ENCODE measurements around the gene FBXL13.
"Not testable (repeated sequence)": the region's sequence is repeated elsewhere in the genome, so short reads cannot be mapped to it uniquely, and the experiment has no call there.

Gene FBXL13

GRCh38 chr7:103023578-103023977 lies 51.0 kb downstream of the FBXL13 start:
- DNase-seq (ENCODE audit: low read depth): not testable (repeated sequence)

DNA sequence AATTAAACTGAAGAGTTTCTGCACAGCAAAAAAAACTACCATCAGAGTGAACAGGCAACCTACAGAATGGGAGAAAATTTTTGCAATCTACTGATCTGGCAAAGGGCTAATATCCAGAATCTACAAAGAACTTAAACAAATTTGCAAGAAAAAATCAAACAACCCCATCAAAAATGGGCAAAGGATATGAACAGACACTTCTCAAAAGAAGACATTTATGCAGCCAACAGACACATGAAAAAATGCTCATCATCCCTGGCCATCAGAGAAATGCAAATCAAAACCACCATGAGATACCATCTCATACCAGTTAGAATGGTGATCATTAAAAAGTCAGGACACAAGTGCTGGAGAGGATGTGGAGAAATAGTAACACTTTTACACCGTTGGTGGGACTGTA lies 53.1 kb downstream of the FBXL13 start:
- DNase-seq (ENCODE audit: low read depth): not testable (repeated sequence)

- not testable (repeated sequence) for DNase-seq (ENCODE audit: low read depth)
These were observed 53.7 kb downstream of the FBXL13 start for GRCh38 chr7:103020876-103021275.

- DNase-seq (ENCODE audit: low read depth): not testable (repeated sequence)
These were observed 56.3 kb downstream of the FBXL13 start for GRCh38 chr7:103018295-103018694.

- DNase-seq (ENCODE audit: low read depth): no peak
These were observed 62.9 kb downstream of the FBXL13 start for GRCh38 chr7:103011650-103012049.

GRCh38 chr7:103010211-103010610 lies 64.4 kb downstream of the FBXL13 start:
- DNase-seq (ENCODE audit: low read depth): no peak

- no peak for DNase-seq (ENCODE audit: low read depth)
These were observed 65.0 kb downstream of the FBXL13 start for GRCh38 chr7:103009466-103010185.

DNA sequence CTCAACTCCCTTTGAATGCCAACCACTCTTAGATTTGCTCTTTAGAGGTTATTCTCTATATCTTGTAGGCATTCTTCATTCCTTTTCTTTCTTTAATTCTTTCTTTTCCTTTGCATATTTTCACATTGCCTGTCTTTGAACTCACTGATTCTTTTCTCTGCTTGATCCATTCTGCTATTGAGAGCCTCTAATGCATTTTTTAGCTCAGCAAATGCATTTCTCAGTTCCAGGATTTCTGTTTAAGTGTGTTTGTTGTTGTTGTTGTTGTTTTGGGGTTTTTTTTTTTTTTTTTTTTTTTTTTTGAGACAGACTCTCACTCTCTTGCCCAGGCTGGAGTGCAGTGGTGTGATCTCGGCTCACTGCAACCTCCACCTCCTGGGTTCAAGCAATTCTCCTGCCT lies 71.6 kb downstream of the FBXL13 start:
- DNase-seq (ENCODE audit: low read depth): no peak

GRCh38 chr7:103001210-103001609 lies 73.4 kb downstream of the FBXL13 start:
- DNase-seq (ENCODE audit: low read depth): no peak

DNA sequence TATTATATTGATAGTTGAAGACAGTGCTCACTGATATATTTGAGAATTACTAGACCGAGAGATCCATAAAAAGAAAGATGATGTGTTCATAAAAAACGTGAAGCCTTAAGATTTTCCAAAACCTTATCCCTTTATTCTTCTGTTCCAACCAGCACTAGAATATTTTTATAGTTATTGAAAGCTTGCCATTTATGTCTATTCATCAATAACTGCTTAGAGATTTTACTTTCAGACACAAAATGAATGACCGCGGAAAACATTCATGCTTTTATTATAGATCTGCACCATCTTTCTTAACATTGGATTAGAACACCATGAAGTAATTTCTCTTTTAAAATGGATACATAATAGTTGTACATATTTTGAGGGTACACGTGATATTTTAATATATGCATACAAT lies 77.6 kb downstream of the FBXL13 start:
- DNase-seq (ENCODE audit: low read depth): no peak

DNA sequence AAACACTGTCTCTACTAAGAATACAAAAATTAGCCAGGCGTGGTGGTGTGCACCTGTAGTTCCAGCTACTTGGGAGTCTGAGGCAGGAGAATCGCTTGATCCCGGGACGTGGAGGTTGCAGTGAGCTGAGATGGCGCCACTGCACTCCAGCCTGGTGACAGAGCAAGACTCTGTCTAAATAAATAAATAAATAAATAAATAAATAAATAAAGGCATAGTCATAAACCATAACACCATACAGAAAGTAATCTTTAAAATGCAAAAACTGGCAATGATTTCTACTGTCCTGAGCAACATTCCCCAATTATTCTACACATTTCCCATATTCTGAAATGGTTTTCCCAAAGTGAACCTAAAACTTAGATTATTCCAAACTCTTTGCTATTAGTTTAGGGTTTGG lies 79.0 kb downstream of the FBXL13 start:
- DNase-seq (ENCODE audit: low read depth): not testable (repeated sequence)

- DNase-seq (ENCODE audit: low read depth): no peak
These were observed 80.0 kb downstream of the FBXL13 start for GRCh38 chr7:102994567-102994966.

DNA sequence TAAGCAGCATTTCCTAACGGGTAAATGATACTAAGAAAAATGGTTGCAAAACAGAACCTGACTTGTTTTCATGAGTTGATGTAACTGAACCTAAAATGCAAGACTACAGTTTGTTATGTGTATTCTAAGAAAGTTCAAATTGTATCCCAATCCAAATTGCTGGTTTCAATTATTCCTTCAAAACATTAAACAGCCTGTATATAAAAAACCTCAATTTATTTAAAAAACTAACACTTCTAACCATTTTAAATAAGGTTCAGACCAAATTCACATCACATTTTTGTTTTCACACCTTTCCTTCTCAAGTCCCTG lies 80.9 kb downstream of the FBXL13 start:
- no peak for DNase-seq (ENCODE audit: low read depth)

DNA sequence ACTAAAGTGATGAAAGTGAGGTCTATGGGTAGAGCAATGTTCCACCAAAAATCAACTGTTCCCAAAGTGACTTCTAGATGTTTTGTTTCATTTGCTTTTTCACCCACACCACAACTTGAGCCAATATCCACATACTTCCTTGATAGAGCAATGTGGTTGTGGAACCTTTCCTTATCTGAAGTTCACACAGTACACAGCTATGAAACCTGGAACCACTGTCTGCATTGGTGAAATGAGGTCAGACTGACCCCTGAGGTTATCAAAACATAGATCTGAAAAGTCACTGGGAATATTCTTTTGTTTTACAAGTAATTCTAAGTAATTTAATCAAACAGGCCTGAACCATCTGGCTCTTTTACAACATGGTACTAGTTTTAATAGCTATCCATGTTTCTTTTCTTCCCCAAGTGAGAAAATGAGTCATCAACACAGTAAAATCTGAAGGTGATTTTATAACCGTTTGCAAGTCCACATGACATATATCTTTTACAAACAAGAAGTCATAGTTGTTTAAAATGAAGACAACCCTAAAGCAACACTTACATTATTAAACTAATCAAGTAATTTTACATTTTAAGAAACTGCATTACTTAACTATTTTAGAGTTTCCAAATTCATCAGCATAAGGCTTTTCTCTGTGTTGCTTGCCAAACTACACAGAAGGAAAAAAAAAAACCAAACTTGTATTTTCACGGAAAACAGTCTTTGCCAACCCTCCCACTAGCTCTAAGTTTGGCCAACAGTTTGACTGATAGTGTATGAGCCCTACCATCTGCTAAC lies 81.5 kb downstream of the FBXL13 start:
- DNase-seq (ENCODE audit: low read depth): no peak

- no peak for DNase-seq (ENCODE audit: low read depth)
These were observed 82.1 kb downstream of the FBXL13 start for GRCh38 chr7:102992509-102992937.

GRCh38 chr7:102991540-102992214 lies 82.9 kb downstream of the FBXL13 start:
- no peak for DNase-seq (ENCODE audit: low read depth)

DNA sequence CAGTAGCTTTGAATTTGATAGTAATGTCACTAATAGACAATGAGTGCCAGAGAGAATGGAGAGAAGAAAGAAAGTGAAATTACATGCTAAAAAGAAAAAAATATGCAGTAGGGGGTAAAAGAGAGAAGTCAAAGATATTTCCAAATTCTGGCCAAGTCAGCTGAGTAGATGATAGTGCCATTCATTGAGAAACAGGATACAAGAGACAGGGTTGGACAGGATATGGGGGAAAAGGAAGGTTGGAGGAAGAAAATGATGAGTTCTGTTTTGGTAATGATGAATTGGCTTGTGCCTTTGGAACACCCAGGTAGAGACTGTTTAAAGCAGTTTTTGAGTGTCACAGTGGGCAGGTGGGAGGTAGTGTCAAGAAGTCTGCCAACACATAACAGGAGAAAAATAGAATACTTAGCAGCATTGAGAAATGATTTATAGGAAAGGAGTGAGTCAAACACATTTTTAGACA lies 83.5 kb downstream of the FBXL13 start:
- DNase-seq (ENCODE audit: low read depth): no peak

GRCh38 chr7:102990642-102991041 lies 84.0 kb downstream of the FBXL13 start:
- DNase-seq (ENCODE audit: low read depth): no peak

- no peak for DNase-seq (ENCODE audit: low read depth)
These were observed 85.7 kb downstream of the FBXL13 start for GRCh38 chr7:102988631-102989560.

GRCh38 chr7:102988088-102988487 lies 86.5 kb downstream of the FBXL13 start:
- DNase-seq (ENCODE audit: low read depth): no peak

DNA sequence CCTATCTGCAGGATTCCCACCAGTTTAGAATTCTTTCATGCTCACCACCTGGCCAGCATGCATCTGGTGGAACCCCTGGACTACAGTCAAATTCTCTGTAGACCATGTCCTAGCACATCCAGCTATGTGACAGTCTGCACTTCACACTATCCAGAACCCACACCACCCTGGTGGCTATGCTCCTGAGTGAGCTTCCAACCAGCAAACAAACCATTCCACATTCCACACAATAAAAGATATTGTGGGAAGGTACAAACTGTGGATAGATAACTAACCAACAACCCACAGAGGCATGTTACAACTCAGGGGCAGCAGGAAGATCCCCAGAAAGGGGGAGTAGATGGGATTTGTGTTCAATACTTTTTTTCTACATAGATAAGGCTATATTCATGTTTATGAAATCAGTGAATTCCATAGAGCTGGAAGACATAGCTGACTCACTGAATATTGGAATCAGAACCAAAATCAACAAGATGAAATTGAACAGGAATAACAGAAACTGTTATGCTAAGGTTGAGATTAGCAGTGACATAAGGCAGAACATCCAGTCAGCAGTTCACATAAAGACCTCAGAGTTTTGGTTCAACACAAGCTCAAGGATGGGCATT lies 89.3 kb downstream of the FBXL13 start:
- no peak for DNase-seq (ENCODE audit: low read depth)

All from stimulated activated CD8-positive, alpha-beta memory T cell treated with anti-CD3 and anti-CD28 coated beads, Interleukin-12 subunit alpha, Interleukin-12 subunit beta, amount 100 ng/mL, for 4 hours (primary cell).